NCI-H1417 (cell line): ENCODE results near the gene SNCG.
"Not testable (repeated sequence)": the region's sequence is repeated elsewhere in the genome, so short reads cannot be mapped to it uniquely, and the experiment has no call there.

ENCODE experiments used
- DNase-seq, 3 experiments: peaks; one replicate each; lab custom pipeline; 2025; lab: John Stamatoyannopoulos, UW

The SNCG gene

DNA sequence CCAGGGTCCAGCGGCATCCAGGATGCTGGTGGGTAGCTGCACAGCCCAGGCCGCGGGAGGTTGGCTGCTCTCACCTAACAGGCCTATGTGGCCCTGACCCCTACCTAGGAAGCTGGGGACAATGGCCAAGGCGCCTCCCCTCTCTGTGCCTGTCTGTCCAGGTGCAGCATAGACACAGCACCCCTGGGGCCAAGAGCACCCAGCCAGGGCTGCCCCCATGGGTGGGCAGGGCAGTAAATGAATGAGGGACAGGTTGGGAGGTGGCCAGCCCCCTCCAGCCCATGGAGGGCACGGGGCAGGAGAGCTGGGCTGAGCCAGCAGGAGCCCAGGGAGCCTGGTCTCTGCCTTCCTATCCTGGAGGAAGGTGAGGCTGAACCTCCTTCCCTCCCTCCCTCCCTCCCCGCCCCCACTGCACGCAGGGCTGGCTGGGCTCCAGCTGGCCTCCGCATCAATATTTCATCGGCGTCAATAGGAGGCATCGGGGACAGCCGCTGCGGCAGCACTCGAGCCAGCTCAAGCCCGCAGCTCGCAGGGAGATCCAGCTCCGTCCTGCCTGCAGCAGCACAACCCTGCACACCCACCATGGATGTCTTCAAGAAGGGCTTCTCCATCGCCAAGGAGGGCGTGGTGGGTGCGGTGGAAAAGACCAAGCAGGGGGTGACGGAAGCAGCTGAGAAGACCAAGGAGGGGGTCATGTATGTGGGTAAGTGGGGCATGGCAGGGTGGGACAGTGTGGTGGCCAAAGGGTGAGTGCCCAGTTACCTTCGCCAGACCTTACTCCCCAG lies at the start of gene SNCG:
SNCG (plus strand) TSS at position 484 of the 785 bp plus-strand sequence; CDS start at position 583, 99 bp downstream.
- peak in 2 of 3 experiments; percentile 48 to 63 for DNase-seq

DNA sequence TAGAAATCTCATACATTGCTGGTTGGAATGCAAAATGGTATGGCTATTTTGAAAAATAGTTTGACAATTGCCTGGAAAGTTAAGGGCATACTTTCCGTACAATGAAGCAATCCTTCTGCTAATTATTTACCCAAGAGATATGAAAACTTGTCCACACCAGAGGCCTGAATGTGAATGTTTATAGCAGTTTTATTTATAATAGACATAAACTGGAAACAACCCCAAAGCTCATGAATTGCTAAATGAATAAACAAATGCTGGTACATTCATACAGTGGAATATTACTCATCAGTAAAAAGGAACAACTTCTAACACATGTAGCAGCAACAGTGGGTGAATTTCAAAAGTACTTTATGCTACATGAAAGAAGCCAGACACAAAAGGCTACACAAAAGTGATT lies 43.7 kb upstream of the SNCG start:
- no peak for DNase-seq

DNA sequence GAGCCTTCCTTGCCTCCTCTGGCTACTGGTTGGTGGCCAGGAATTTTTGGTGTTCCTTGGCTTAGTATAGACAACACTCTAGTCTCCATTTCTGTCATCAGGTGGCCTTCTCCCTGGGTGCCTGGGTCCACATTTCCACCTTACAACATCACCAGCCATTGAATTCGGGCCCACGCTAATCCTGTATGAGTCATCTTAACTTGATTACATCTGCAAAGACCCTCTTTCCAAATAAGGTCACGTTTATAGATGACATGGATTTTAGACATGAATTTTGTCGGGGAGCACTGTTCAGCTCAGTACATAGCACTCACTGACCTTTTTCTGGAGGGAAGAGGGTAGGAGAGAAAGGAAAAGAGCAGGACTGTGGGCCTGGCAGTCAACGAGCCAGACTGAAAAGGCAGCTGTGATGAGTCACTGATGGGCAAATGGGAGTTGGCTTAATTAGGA lies 40.4 kb upstream of the SNCG start:
- DNase-seq: no peak

DNA sequence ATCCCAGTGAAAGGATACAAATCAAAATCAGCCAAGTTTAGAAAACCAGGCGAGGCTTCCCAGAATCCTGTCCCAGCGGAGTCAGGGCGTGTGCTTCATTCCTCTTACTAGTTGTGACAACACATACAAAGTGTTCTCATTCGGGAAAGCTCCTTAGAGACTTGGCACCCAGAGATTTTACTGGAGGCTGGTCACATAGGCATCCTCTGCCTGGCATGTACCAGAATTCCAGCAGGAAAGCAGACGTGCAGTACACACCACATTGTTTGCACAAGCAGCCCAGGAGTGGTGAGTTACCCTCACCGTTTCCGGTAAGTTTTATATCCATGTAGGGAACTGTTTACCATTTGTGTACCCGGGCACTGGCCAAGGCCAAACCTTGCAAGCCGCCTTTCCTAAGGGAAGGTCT lies 35.8 kb upstream of the SNCG start:
- DNase-seq: no peak

DNA sequence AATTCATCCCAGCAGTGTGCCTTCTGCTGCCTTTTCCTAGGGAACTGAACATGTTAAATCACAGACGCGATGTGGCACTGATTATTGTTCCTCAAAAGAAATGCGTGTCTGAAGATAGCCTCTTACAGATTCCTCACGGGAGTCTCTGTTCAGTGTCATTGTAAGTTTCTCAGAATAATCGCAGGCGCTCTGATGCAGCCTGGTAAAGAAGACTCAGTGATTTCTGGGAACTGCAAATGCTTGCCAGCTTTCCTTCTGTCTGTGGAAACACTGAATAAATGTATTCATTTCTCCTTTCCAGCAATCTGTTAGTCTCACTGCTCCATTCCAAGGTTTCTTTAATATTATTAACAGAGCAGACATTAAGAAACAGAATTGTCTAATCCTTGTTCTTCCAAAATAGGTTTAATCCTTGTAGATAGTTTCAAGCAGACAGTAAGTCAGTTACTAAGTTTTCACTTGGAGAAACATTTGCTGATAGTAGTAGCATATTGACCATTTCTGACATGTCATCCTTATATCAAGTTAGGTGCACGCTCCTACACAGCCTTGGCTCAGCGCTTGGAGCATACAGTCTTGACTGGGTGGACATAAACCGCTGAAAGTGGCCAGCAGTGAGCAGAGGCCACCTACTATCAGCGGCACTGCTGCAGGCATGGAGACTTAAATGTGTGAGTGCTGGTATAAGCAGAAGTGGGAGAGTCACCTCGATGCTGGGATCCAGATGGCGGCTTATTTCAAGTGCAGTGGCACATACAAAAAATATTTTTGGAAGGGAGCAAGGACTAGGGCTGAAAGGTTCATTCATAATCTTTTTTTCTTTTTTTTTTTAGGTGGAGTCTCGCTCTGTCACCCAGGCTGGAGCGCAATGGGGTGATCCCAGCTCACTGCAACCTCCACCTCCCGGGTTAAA lies 28.7 kb upstream of the SNCG start:
- no peak for DNase-seq

DNA sequence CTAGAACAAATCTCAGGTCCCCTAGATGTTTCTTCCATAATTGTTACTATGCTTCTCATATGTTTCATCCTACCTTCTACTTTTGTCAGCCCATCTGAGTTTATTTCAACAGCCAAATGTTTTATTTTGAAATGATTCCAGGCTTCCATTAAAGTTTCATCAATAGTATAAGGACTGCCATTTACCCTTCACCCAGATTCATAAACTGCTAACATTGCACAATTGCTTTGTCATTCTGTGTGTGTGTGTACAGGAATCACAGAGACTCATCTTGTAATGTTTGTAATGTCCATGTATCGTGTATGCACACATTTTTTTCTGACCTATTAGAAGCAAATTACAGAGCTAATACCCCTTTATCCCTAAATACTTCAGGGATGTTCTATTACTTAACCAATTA lies 26.5 kb upstream of the SNCG start:
- no peak for DNase-seq

DNA sequence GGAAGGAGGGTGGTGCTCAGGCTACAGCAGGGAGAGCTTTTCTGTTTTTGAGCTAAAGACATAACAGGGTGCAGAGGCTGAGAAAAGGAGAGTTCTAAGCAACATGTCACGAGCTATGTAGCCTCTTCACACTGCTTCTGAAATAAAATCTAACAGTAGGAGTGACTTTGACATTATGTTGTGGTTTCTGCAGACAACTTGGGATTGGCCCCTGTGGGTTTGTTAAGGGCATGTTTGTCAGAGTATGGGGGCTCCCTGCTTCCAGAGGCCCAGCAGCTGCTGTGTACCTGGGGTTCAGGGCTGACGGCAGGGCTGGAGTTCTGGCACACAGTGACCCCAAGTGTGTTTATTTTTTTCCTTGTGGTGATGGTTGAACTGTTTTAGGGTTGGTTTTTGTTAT lies 25.7 kb upstream of the SNCG start:
- no peak for DNase-seq

DNA sequence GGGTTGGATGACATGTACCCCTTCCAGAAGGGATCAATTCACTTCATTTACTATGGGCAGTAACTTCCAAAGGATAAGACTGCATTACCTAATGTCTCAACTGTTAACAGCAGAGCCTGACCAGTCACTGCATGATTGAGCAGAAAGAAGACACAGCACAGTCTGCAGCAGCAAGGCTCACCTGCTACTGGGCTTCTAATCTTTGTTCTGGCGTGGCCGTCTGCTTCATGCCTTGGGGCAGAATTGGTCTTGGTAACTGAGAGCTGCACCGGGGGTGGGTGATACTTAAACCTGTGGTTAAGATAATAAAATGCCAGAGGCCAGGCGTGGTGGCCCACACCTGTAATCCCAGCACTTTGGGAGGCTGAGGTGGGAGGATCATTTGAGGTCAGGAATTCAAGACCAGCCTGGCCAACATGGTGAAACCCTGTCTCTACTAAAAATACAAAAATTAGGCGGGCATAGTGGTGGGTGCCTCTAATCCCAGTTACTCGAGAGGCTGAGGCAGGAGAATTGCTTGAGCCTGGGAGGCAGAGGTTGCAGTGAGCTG lies 24.2 kb upstream of the SNCG start:
- DNase-seq: peak in 1 of 3 experiments; percentile 1

DNA sequence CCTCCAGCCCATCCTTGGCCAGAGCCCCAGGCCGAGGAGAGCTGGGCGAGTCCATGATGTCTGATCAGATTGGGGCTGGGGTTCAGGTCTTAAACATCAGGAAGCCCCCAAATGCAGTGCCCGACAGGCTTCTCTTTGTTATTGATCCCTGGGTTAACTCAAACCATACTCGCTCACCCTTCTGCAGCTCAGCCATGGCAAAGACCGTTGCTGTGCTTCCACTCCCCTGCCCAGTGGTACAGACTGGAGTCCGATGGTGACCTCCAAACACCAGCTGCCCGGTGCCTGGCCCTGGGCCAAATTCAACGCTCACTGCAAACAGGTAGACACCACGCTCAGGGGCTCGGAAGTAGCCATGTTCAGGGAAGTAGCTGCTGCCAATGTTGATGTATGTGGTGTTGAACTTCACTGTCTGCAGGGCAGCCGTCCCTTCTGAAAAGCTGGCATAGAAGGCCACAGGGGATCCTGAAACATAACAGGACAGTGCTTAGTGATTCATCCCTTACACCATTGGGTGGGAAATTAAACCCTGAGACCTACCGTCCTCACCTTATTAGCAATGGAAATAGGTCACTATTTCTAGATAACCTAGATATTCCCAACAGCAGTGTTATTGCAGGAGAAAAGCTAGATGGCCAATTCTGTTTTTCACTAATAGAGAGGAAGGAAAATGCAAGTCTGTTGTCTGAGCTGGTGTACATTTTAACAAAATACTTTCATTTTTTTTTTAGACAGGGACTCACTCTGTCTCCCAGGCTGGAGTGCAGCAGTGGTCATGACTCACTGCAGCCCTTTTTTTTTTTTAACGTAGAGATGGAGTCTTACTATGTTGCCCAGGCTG lies 21.5 kb upstream of the SNCG start:
- DNase-seq: peak in 1 of 3 experiments; percentile 6

DNA sequence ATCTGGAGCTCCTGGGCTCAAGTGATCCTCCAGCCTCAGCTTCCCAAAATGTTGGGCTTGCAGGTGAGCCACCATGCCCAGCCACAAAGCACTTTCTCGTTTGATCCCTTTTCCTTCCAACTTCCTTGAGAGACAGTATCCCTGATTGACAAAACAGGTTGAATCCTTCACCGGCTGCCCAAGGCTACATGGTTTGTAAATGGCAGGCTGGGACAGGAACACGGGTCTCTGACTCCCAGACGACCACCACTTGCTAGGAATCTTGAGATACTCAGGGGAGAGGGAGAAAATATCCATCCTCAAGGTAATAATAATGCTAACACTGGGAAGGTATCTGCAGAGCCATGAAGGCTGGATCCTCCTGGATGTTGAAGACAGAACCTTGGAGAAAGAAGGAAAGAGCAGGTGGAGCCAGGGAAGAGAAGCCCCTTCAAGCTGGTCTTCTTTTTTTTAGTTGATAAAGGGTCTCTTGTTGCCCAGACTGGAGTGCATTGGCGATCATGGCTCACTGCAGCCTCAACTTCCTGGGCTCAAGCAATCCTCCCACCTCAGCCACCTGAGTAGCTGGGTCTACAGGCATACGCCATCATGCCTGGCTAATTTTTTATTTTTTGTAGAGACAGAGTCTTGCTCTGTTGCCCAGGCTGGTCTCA lies 20.8 kb upstream of the SNCG start:
- DNase-seq: no peak

DNA sequence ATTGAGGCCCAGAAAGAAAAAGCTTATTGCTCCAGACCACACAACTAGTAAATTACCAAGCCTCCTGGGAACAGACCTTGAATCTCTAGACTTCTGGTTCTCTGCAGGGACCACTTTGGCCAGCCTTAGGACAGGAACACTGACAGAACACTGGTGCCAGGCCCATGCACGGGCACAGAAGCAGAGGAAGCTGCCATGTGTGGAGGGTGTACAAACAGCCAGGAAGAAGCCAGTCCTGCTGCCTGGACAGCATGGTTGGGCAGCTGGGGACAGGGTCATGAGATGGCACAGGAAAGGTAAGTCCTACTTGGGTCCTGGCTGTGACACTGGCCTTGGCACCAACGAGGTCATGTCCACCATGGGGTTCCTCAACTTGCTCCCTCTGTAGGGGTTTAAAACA lies 20.1 kb upstream of the SNCG start:
- no peak for DNase-seq

DNA sequence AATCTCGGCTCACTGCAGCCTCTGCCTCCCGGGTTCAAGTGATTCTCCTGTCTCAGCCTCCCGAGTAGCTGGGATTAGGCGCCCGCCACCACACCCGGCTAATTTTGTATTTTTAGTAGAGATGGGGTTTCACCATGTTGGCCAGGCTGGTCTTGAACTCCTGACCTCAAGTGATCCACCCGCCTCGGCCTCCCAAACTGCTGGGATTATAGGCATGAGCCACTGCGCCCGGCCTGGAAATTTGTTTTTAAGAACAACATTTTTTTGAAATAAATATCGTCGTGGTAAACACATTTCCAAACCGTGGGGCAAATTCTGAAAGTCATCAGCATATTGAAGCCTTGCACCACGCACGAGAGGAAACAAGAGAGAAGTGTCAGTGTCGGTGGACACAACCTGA lies 18.3 kb upstream of the SNCG start:
- not testable (repeated sequence) for DNase-seq

DNA sequence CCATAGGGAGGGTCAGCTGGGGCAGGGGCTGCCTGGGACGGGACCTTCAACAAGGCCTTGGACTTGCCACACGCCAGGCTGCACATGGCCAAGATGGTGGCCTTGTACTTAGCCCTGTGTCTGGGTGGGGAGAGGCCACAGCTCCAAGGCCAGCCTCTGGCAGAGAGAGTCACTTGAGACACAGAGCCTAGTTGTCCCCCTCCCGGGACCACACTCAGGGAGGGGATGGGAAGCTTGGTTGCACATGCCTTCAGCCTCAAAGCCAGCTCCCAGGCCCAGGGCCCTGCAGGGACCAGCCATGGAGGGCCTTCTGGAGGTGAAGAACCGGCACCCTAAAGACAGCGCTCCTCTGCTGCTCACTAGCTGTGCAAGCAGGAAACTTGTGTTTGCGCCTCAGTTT lies 17.7 kb upstream of the SNCG start:
- DNase-seq: no peak

DNA sequence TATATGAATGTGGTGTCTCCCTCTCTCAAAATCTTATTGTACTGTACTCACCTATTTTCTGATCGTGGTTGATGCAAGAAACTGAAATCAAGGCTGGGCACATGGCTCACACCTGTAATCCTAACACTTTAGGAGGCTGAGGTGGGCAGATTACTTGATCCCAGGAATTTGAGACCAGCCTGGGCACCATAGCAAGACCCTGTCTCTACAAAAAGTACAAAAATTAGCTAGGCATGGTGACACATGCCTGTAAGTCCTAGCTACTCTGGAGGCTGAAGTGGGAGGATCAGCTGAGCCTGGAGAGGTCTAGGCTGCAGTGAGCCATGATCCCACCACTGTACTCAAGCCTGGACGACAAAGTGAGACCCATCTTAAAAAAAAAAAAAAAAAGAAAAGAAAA lies 17.0 kb upstream of the SNCG start:
- DNase-seq: no peak

DNA sequence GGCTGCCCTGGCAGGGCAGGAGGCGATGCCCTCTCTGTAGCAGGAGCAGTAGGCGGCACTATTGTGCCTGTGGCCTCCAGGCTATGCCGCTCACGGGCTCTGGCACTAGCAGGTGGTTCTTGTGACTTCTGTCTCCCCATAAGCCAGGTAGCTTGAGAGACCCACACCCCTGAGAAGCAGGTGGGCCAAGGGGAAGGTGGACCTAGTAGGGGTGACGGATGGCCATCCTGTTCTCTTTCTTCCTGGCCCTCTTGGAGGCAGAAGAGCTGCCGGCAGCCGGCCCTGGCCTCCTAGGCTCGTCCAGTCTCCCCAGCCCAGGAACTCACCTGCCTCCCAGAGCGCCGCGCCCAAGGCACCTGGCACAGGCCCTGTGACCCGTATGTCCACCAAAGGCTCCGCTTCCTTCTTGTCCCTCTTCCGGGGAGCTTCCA lies 16.4 kb upstream of the SNCG start:
- no peak for DNase-seq

DNA sequence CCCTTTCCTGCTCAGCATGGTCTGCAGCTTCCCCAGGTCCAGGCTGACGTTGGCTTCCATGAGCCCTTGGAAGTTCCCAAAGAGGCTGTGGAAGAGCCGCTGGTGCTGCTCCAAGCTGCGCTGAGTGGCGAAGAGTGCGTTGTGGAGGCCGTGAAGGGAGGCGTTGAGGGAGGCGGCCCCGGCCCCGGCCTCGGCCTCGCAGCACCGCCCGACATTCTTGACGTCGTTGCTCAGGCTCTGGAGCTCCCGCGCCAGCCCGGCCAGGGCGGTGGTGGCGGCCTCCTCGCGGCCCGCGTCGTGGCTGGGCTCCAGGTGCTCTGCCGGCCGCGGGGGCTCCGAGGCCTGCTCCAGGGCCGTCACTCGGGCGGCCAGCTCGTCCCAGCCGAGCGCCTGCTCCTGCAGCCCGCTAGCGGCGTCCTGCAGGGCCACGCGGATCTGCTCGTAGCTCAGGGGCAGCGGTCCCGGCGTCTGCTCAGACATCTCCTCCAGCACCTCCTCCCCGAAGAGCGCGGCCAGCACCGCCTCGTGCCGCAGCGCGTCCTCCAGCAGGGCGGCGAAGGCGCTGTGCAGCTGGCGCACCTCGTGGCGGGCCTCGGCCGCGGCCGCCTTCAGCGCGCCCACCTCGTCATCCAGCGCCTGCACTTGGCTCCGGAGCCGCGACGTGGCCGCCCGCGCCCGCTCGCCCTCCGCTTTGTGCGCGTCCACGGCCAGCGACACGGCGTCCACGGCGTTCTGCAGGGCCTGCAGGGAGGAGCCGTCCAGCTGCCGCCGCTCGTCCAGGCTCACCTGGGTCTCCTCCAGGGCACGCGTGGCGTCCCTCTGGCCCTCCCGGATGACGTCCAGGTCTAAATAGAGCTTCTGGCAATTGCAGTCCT lies 15.7 kb upstream of the SNCG start:
- no peak for DNase-seq

DNA sequence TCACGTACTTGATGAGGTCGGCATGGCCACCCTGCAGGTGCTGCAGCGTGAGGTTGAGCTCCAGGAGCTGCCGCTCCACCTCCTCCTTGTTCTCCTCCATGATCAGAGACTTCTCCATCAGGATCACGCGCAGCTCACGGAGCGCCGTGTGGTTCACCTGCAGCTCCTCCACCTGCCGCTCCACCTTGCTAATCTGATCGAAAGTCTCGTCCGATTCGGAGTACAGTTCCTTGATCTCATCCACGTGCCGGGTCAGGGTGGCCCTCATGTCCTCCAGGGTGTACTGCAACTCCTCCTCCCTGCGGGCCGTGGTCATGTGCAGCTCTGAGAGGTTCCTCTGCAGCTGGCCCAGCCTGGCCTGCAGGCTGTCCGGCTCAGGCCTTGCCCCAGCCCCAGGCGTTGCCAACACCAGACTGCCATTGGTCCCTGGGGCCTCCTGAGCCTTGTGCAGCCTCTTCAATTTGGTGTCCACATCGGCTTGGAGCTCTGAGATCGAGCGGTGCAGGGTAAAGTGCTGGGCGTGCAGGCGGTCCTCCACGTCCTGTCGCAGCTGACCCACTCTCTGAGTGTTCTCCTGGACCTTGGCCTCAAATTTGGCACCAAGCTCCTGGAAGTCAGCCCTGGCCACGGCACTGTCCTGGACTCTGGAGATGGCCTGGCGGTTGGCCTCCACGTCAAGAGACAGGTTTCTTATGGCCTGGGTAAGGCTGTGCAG lies 14.9 kb upstream of the SNCG start:
- no peak for DNase-seq

DNA sequence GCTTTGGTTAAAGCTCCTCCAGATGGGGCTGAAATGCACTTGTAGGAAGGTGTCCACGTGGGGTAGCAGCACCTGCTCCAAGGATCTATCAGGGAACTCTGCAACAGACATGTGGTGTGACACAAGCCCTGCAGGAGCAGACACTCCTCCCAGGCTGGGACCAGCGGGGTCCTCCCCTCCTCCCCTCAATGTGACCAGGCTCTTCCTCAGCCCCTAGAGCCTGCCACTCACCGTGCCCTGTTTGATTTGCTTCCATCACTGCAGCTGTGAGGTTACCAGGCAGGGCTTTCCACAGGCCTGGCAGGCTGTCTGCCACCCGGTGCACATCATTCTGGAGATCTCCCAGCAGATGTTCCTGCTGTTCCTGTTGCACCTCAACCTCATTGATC lies 14.4 kb upstream of the SNCG start:
- DNase-seq: no peak

DNA sequence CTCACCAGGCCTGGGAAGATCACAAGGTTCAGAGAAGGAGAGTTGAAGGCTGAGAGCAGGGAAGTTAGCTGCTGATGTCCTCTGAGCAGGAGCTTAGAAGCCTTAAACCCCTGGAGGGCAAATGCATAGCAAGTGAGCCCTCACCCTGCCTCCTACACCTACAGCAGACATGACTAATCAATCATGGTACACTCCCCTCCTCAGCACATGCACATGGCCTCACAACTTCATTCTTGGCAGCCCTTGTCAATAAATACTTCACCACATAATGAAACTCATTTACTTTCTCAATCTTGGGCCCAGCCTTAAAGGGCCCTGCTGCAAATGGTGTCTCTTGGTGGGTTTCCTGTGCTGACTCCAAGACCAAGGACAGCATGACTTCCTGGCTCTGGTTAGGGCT lies 13.9 kb upstream of the SNCG start:
- DNase-seq: no peak

DNA sequence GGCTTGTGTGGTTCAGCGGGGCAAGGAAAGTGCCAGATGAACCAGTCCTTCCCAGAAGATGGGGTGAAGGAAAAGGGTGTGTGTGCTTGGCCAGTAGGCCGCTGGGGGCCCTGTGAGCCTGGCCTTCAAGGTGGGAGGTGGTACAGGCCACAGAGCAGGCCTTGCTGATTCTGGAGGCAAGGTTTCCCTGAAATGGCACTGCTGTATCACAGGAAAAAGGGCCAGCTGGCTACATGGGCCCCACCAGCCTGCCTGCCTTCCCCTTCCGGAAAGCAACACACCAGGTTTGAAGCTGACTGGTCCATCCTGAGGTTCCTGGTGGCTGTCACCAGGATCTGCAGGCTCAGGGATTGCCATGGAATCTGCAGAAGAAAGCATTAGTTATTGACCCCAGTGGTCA lies 13.5 kb upstream of the SNCG start:
- no peak for DNase-seq
